Right forelimb (tissue), 1 donor: Measurements from ENCODE around the gene C22orf39.

Source experiments
- DNase-seq: peaks from one replicate; pipeline ENCODE4 v3.0.0-alpha.2; 2018

Gene C22orf39

GRCh38 chr22:19477321-19478044 is 30.0 kb upstream of the C22orf39 start:
- no peak for DNase-seq

DNA sequence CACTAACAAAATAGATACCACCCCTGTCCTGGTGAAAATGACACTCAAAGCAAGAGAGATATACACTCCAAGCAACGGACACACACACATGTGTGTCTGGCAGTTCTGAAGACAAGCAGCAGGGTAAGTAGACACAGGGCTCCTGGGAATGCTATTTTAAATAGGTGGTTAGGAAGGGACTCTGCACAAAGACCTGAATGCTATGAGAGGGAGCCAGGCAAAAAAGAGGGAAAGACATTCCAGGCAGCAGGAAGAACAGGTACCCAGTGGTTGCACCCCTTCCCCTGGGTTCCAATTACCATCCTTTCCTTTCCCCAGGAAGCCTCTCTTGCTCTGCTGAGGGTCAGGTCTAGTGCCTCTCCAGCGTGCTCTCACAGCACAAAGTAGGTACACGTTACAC is 28.5 kb upstream of the C22orf39 start:
- DNase-seq, result no peak

- DNase-seq, result no peak
These were observed 26.1 kb upstream of the C22orf39 start for GRCh38 chr22:19473578-19473977.

DNA sequence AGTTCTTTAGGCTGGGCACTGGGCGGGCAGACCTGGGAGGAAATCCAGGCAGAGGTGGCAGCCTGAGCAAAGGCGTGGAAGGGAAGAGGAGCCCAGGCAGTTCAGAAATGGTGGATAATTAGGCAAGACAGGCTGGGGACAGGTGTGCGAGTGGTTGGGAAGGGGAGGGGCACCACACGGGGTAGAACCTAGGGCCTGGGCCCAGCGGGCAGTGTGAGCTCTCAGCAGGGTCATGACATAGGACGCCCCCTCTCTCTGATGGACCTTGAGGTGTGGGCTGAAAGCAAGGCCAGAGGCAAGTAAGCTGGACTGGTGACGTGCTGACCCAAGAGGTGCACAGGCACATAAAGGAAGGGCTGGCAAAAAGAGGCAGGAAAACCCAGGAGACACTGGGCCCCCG is 24.7 kb upstream of the C22orf39 start:
- no peak for DNase-seq

GRCh38 chr22:19471572-19471971 is 24.1 kb upstream of the C22orf39 start:
- no peak for DNase-seq

GRCh38 chr22:19470010-19470409 is 22.5 kb upstream of the C22orf39 start:
- no peak for DNase-seq

- no peak for DNase-seq
These were observed 21.9 kb upstream of the C22orf39 start for GRCh38 chr22:19469421-19469820.

DNA sequence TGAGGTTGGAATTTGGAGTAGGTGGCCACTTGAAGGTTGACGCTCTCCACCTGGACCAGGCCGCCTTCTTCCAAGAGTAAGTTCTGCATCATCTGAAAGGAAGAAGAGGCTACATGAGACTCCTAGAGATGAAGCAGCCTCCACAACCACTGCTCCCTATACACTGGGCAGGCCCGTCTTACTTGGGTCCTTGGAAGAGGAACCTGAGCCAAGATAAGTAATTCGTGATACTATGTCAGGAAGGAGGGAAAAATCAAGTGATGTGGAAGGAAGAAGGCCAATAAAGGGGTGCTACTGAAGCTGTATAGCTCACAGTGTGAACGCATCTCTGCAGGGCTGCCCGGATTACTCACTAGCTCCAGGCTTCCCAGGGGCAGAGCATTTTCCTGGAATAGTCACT is 20.4 kb upstream of the C22orf39 start:
- no peak for DNase-seq

DNA sequence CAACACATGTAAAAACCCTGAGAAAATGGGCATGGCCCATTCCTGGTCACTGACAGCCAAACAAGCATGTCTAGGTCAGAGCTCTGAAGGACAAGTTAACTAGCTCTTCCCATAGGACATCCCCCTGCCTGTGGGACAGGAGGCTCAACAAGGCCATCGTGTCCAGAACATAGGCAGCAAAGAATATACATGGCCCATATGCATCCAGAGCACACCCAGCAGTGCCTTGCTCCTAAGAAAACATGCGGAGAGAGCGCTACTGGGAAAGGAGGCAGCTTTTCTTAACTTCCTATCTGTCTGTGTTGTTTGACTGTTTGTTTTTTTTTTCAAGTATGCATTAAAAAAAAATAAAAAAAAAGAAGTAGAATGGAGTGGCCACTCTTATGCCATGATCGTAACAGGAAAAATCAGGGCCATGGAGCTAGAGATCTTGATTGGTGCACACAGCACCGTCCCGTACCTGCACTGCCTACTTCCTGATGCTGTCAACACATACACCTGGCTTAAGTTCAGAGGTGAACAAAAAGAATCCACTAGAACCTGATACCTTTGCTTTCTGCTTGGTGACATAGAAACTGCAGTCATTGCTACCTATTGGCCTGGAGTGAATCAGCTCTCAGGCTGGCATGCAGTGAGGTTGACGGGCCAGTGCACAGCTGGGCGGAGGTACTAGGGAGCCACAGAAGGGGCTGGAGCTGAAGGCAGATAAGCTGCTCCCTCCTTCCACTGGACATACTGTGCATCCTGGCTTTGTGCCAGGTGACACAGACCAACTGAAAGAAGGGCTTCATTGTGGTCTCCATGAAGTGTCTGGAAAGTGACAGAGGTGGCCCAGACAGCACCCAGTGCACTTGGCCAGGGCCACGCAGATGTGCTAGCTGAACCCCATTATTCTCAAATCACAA is 19.6 kb upstream of the C22orf39 start:
- no peak for DNase-seq

- DNase-seq, result no peak
These were observed 18.7 kb upstream of the C22orf39 start for GRCh38 chr22:19466126-19466716.

DNA sequence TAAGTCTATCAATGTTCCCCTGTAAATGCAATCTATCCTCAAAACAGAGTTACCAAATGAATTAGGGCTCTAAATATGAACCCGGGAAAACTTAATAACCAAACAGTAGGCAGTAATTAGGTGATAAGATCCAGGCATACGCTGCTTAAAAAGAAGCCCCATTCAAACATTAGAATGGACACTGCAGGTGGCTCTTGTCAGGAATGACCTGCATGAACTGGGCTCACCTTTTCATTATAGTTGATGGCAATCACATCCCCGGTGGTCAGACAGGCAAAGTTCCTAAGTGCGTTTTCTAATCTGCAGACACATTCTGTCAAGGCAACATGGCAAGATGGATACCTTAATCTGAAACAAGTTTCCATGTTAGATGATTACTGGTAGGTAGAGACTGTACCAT is 17.5 kb upstream of the C22orf39 start:
- DNase-seq, result no peak

DNA sequence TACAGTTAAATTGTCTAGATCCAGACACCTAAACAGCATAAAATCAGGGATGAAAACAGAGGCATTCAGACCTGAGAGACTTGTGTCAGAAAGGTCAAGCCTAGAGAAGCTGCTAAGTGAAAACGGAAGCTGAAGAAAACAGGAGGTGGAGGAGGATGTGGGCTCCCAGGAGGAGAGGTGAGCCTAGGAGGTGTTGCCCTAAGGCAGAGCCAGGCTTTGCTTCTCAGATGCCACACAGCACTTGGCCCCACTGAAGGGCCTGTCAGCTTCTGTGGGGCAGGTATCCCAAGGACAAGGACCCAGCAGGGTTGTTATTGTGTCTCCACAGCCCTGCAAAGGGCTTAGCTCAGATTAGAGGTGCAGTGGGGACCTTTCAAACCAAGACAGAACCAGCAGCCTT is 17.0 kb upstream of the C22orf39 start:
- DNase-seq, result no peak

DNA sequence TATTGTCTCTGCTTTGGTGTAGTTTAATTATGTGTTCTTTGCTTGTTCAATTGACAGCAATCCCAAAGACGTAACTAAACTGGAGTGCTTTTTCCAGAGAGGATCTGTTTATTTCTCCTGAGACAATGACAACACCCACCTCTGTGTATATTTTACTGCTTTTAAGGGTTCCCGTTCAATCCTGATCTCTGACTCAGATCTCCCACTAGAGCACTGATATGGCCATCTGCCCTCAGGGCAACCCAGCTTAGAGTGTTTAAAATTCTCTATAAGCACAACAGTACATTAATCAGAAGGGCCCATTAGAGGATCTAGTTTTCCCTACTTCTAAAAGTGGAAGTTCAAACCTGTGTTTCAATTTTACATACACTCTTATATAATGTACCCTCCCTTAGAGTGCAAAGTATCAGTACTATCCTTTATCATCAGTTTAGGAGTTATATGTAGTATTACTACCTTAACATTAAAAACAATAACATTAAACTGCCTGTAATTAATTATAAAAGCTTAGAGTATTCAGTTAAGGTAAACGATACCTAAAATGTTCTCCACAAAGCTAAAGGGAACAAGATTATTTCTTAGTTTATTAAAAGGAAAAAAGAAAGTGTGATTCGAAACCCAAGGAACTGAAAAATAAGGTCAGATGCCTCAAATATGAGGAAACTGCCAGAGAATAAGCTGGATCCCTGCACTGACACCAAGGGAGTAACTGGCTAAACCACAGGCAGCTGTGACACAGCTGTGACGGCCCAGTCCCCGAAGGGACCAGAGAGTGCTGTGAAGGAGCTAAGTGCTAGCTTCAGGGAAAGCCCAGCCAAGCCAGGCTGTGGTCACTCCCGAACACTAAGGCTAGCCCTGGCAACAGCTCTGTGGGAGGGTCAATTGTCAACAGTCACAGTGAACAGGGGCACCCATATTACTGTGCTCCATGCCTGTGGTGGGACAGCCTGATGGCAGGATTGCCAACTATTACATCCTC is 16.3 kb upstream of the C22orf39 start:
- DNase-seq, result no peak

GRCh38 chr22:19463008-19463407 is 15.5 kb upstream of the C22orf39 start:
- DNase-seq, result no peak

DNA sequence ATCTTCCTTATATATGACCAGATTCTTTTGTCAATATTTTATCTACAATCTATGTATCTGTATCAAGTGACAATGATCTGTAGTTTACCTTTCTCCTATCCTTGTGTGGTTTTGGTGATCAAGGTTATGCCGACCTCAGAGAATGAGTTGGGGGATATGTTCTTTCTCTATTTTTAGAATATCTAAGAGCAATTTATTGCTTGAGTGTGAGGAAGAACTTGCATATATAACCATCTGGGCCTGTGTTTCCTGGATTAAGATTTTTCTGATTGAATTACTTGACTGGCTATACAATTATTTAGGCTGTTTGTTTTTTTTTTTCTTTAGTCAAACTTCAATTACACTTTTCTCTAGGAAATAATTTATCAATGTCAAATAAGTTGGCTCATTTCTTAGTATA is 14.0 kb upstream of the C22orf39 start:
- no peak for DNase-seq

DNA sequence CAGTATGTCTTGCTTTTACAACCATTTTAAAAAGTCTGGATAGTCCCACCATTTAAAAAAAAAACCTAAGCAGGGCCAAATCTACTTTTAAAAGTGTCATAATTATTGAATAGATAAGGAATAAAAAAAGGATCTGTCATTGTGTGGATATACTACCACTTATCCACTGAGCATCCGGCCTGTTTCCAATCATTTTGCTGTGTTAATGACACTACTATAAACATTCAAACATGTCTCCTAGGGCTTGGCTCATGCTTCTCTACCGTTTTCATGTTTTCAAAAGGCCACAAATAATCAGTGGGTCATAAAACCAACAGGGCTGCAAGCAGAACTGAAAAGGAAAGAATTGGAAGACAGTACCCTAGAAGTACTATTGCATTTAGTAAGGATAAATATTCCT is 12.5 kb upstream of the C22orf39 start:
- no peak for DNase-seq

DNA sequence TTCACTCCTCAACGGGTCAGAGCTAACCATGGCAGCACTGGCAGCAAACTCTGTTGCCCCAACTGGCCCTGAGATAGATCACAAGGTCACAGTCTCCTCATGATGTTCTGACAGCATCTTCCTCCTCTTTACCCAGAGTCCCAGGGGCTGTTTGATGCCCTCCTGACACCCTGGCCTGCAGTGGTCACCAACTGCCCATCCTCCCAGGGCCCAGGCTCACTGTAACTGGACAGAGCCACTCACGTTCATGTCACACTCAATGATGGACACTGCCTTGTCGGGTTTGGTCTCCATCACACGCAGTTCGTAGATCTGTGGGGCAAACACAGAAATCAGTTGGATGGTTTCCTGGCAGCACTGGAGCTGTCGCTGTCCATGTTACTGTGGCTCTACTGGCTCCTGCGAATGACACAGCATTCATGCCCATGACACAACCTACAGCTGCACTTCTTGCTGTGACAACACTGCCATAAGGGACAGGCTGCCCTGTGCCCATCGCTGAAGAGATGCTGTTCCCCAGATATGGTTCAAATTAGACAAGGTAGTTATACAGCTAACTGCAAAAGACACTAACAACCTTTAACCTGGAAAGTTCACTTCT is 10.4 kb upstream of the C22orf39 start:
- no peak for DNase-seq

DNA sequence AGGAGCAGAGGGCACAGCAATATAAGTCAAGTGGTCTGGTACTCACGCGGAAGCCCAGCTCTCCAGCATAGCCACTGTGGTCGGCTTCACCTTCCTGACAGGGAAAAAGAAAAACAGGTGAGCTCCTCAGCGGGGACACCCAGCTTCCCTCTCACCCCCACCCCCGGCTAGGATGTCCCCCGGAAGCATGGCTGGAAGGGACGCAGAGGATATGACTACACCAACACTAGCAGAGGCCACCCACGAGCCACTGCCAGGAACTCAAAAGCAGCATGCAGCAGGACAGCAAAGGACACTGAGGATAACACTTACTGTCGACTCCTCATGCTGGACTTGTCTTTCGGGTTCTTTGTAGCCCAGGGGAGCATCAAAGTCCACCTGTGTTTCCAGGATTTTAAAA is 9.0 kb upstream of the C22orf39 start:
- no peak for DNase-seq

GRCh38 chr22:19455585-19456370 is 8.3 kb upstream of the C22orf39 start:
- DNase-seq, result no peak

GRCh38 chr22:19455033-19455432 is 7.5 kb upstream of the C22orf39 start:
- no peak for DNase-seq

GRCh38 chr22:19454156-19454555 is 6.6 kb upstream of the C22orf39 start:
- DNase-seq, result no peak
